Measurements from ENCODE around the gene IGBP1.

DNA sequence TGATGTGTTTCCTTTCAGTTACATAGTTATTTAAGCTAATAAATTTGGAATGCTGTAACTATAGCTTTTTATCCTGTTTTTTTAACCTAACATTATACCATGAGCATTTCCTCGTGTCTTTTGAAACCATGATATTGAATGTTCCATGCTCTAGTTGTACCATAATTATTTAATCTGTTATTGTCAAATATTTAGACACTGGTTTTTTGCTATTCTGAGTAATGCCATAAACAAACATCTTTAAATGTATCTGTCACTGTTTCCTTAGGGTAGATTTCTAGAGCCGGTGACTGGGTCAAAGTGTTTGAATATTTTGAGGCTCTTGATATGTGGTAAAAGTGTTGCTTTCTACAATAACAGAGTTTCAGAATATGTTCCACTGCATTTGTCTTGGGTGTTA lies 5.4 kb downstream of the IGBP1 start:
- TF ChIP-seq POLR2A (IDR thresholded peaks at IDR 0.05) = no peak
- TF ChIP-seq, protein P1, sequence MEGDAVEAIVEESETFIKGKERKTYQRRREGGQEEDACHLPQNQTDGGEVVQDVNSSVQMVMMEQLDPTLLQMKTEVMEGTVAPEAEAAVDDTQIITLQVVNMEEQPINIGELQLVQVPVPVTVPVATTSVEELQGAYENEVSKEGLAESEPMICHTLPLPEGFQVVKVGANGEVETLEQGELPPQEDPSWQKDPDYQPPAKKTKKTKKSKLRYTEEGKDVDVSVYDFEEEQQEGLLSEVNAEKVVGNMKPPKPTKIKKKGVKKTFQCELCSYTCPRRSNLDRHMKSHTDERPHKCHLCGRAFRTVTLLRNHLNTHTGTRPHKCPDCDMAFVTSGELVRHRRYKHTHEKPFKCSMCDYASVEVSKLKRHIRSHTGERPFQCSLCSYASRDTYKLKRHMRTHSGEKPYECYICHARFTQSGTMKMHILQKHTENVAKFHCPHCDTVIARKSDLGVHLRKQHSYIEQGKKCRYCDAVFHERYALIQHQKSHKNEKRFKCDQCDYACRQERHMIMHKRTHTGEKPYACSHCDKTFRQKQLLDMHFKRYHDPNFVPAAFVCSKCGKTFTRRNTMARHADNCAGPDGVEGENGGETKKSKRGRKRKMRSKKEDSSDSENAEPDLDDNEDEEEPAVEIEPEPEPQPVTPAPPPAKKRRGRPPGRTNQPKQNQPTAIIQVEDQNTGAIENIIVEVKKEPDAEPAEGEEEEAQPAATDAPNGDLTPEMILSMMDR (IDR thresholded peaks at IDR 0.05) = no peak

Data from right lobe of liver (tissue), 4 donors.